ENCODE data around the gene EPPIN. TPM values are rescaled to one million over a fixed set of nuclear protein-coding genes. Genes with fewer than 3 reads are reported as not detected.

EPPIN gene
- total RNA-seq, 1 experiment from 2014 or later, result 0.03 TPM

- DNase-seq, result no peak
- peaks cover 2% of the 10 kb centered on the region; the same call in 1 of the 2 replicates for H3K27me3 ChIP-seq (ENCODE audit: control insufficient read depth, insufficient read depth, low read length)
- no peak overlapping the region for H3K4me3 ChIP-seq (ENCODE audit: insufficient read depth, low read depth, low read length)
- no peaks in the 10 kb centered on the region for H3K36me3 ChIP-seq (replicated peaks; ENCODE audit: control insufficient read depth, insufficient read depth, low read length)
Observed at GRCh38 chr20:45509091-45509490, 38.1 kb downstream of the EPPIN start.

GRCh38 chr20:45508068-45508886 is 38.9 kb downstream of the EPPIN start:
- DNase-seq, result no peak
- H3K27me3 ChIP-seq (ENCODE audit: control insufficient read depth, insufficient read depth, low read length), result peaks cover 2% of the 10 kb centered on the region; the same call in 1 of the 2 replicates
- no peak overlapping the region for H3K4me3 ChIP-seq (ENCODE audit: insufficient read depth, low read depth, low read length)

GRCh38 chr20:45507011-45507820 is 40.0 kb downstream of the EPPIN start:
- no peaks in the 10 kb centered on the region for H3K36me3 ChIP-seq (replicated peaks; ENCODE audit: control insufficient read depth, insufficient read depth, low read length)
- DNase-seq, result no peak
- no peak overlapping the region for H3K4me3 ChIP-seq (ENCODE audit: insufficient read depth, low read depth, low read length)
- peaks cover 2% of the 10 kb centered on the region; the same call in 1 of the 2 replicates for H3K27me3 ChIP-seq (ENCODE audit: control insufficient read depth, insufficient read depth, low read length)

More at GRCh38 chr20:45508068-45508886, 38.9 kb downstream of the EPPIN start:
- H3K36me3 ChIP-seq (replicated peaks; ENCODE audit: control insufficient read depth, insufficient read depth, low read length), result no peaks in the 10 kb centered on the region

GRCh38 chr20:45506398-45506797 is 40.8 kb downstream of the EPPIN start:
- H3K27me3 ChIP-seq (ENCODE audit: control insufficient read depth, insufficient read depth, low read length), result peaks cover 2% of the 10 kb centered on the region; the same call in 1 of the 2 replicates
- H3K36me3 ChIP-seq (replicated peaks; ENCODE audit: control insufficient read depth, insufficient read depth, low read length), result no peaks in the 10 kb centered on the region
- H3K4me3 ChIP-seq (ENCODE audit: insufficient read depth, low read depth, low read length), result no peak overlapping the region
- no peak for DNase-seq

GRCh38 chr20:45503403-45503802 is 43.8 kb downstream of the EPPIN start:
- no peak for DNase-seq
- Histone ChIP-seq H3K4me3 (ENCODE audit: insufficient read depth, low read depth, low read length) (no peak overlapping the region), H3K36me3 (replicated peaks; ENCODE audit: control insufficient read depth, insufficient read depth, low read length) (no peaks in the 10 kb centered on the region), H3K27me3 (ENCODE audit: control insufficient read depth, insufficient read depth, low read length) (no peaks in the 10 kb centered on the region)

GRCh38 chr20:45502561-45502960 is 44.6 kb downstream of the EPPIN start:
- Histone ChIP-seq H3K36me3 (replicated peaks; ENCODE audit: control insufficient read depth, insufficient read depth, low read length) (no peaks in the 10 kb centered on the region), H3K4me3 (ENCODE audit: insufficient read depth, low read depth, low read length) (no peak overlapping the region), H3K27me3 (ENCODE audit: control insufficient read depth, insufficient read depth, low read length) (no peaks in the 10 kb centered on the region)
- no peak for DNase-seq

GRCh38 chr20:45501600-45501999 is 45.6 kb downstream of the EPPIN start:
- no peak for DNase-seq
- Histone ChIP-seq H3K4me3 (ENCODE audit: insufficient read depth, low read depth, low read length) (no peak overlapping the region), H3K36me3 (replicated peaks; ENCODE audit: control insufficient read depth, insufficient read depth, low read length) (no peaks in the 10 kb centered on the region), H3K27me3 (ENCODE audit: control insufficient read depth, insufficient read depth, low read length) (no peaks in the 10 kb centered on the region)

- Histone ChIP-seq H3K36me3 (replicated peaks; ENCODE audit: control insufficient read depth, insufficient read depth, low read length) (no peaks in the 10 kb centered on the region), H3K27me3 (ENCODE audit: control insufficient read depth, insufficient read depth, low read length) (no peaks in the 10 kb centered on the region), H3K4me3 (ENCODE audit: insufficient read depth, low read depth, low read length) (no peak overlapping the region)
Observed at GRCh38 chr20:45500022-45500421, 47.2 kb downstream of the EPPIN start.

GRCh38 chr20:45497971-45498494 is 49.2 kb downstream of the EPPIN start:
- DNase-seq, result peak; percentile 20
- Histone ChIP-seq H3K4me3 (ENCODE audit: insufficient read depth, low read depth, low read length) (no peak overlapping the region), H3K36me3 (replicated peaks; ENCODE audit: control insufficient read depth, insufficient read depth, low read length) (no peaks in the 10 kb centered on the region), H3K27me3 (ENCODE audit: control insufficient read depth, insufficient read depth, low read length) (no peaks in the 10 kb centered on the region)

More at GRCh38 chr20:45500022-45500421, 47.2 kb downstream of the EPPIN start:
- DNase-seq, result no peak

- DNase-seq, result no peak
- H3K36me3 ChIP-seq (replicated peaks; ENCODE audit: control insufficient read depth, insufficient read depth, low read length), result no peaks in the 10 kb centered on the region
Observed at GRCh38 chr20:45496166-45496565, 51.0 kb downstream of the EPPIN start.

GRCh38 chr20:45495501-45495941 is 51.7 kb downstream of the EPPIN start:
- no peaks in the 10 kb centered on the region for H3K36me3 ChIP-seq (replicated peaks; ENCODE audit: control insufficient read depth, insufficient read depth, low read length)

More at GRCh38 chr20:45496166-45496565, 51.0 kb downstream of the EPPIN start:
- H3K4me3 ChIP-seq (ENCODE audit: insufficient read depth, low read depth, low read length), result no peak overlapping the region
- no peaks in the 10 kb centered on the region for H3K27me3 ChIP-seq (ENCODE audit: control insufficient read depth, insufficient read depth, low read length)

More at GRCh38 chr20:45495501-45495941, 51.7 kb downstream of the EPPIN start:
- no peaks in the 10 kb centered on the region for H3K27me3 ChIP-seq (ENCODE audit: control insufficient read depth, insufficient read depth, low read length)
- DNase-seq, result no peak
- H3K4me3 ChIP-seq (ENCODE audit: insufficient read depth, low read depth, low read length), result no peak overlapping the region

Other genes with a start within 250 kb of the EPPIN start
- gene RBPJL, start 240.6 kb downstream of the EPPIN start, total RNA-seq (2014; rRNA removed; shearing (Covaris generic)), result not detected in 2 replicates
- 0.14 and 0.67 TPM in 2 replicates for gene MATN4, start 239.1 kb downstream of the EPPIN start, total RNA-seq (2014; rRNA removed; shearing (Covaris generic))
- gene SDC4, start 199.0 kb downstream of the EPPIN start, total RNA-seq (2014; rRNA removed; shearing (Covaris generic)), result 47.3 and 56.1 TPM in 2 replicates
- 11.8 and 22.8 TPM in 2 replicates for gene SYS1, start 184.2 kb downstream of the EPPIN start, total RNA-seq (2014; rRNA removed; shearing (Covaris generic))
- not detected in 2 replicates for gene TP53TG5, start 169.1 kb downstream of the EPPIN start, total RNA-seq (2014; rRNA removed; shearing (Covaris generic))
- gene DBNDD2, start 139.1 kb downstream of the EPPIN start, total RNA-seq (2014; rRNA removed; shearing (Covaris generic)), result 12.5 and 23.4 TPM in 2 replicates
- 67.9 and 70.5 TPM in 2 replicates for gene PIGT, start 131.3 kb downstream of the EPPIN start, total RNA-seq (2014; rRNA removed; shearing (Covaris generic))
- 10.0 and 16.5 TPM in 2 replicates for gene WFDC2, start 77.6 kb downstream of the EPPIN start, total RNA-seq (2014; rRNA removed; shearing (Covaris generic))
- not detected in 2 replicates for gene SPINT3, start 31.8 kb downstream of the EPPIN start, total RNA-seq (2014; rRNA removed; shearing (Covaris generic))
- gene WFDC6, start 7.9 kb downstream of the EPPIN start, total RNA-seq (2014; rRNA removed; shearing (Covaris generic)), result not detected in 2 replicates
- gene WFDC8, start 31.9 kb upstream of the EPPIN start, total RNA-seq (2014; rRNA removed; shearing (Covaris generic)), result not detected in 2 replicates
- 0.33 TPM in 1 of 2 replicates, not detected in the other for gene WFDC10A, start 82.3 kb upstream of the EPPIN start, total RNA-seq (2014; rRNA removed; shearing (Covaris generic))
- not detected in 2 replicates for gene WFDC9, start 83.9 kb upstream of the EPPIN start, total RNA-seq (2014; rRNA removed; shearing (Covaris generic))
- not detected in 2 replicates for gene WFDC11, start 122.8 kb upstream of the EPPIN start, total RNA-seq (2014; rRNA removed; shearing (Covaris generic))
- not detected in 2 replicates for gene WFDC13, start 154.6 kb upstream of the EPPIN start, total RNA-seq (2014; rRNA removed; shearing (Covaris generic))
- 0.52 TPM in 1 of 2 replicates, not detected in the other for gene WFDC10B, start 157.6 kb upstream of the EPPIN start, total RNA-seq (2014; rRNA removed; shearing (Covaris generic))
- gene SPINT4, start 174.9 kb upstream of the EPPIN start, total RNA-seq (2014; rRNA removed; shearing (Covaris generic)), result not detected in 2 replicates
- 0.59 TPM in 1 of 2 replicates, not detected in the other for gene WFDC3, start 244.5 kb upstream of the EPPIN start, total RNA-seq (2014; rRNA removed; shearing (Covaris generic))
- gene DNTTIP1, start 244.6 kb upstream of the EPPIN start, total RNA-seq (2014; rRNA removed; shearing (Covaris generic)), result 21.4 and 24.2 TPM in 2 replicates